WTC11 (cell line): ENCODE data around the gene CSF1R. TPM values are rescaled to one million over a fixed set of nuclear protein-coding genes. Genes with fewer than 3 reads are reported as not detected.

Experiments
- ATAC-seq: fragments of 200-7000 bp; cut with Tn5 transposase; 2 replicates; pipeline ENCODE4 v1.10.0; 2021; ENCODE audit warnings: mild to moderate bottlenecking, moderate library complexity
- CTCF ChIA-PET: fragments of 300-600 bp; sonication (Branson Sonifier 250); formaldehyde crosslinking; loops from one replicate; lab custom pipeline; 2021; ENCODE audit warnings: antibody characterized with exemption; lab: Charles Lee
- POLR2A ChIA-PET: fragments of 350-600 bp; sonication (Branson Sonifier 250); formaldehyde crosslinking; loops from one replicate; lab custom pipeline; 2021; ENCODE audit warnings: antibody characterized with exemption; lab: Charles Lee
- DNase-seq: peaks from one replicate; pipeline ENCODE4 v3.0.0; 2021; ENCODE audit warnings: low spot score
- H3K27ac Mint-ChIP-seq: 2 replicates; pipeline ENCODE4 v1.8.0; 2021; ENCODE audit warnings: mixed read lengths
- H3K27me3 Mint-ChIP-seq: 2 replicates; pipeline ENCODE4 v1.8.0; 2021; ENCODE audit warnings: low read depth, mild to moderate bottlenecking, moderate library complexity, mixed read lengths
- H3K36me3 Mint-ChIP-seq: 2 replicates; pipeline ENCODE4 v1.8.0; 2021; ENCODE audit warnings: mixed read lengths
- H3K4me1 Mint-ChIP-seq: 2 replicates; pipeline ENCODE4 v1.8.0; 2022; ENCODE audit warnings: mixed read lengths
- H3K4me3 Mint-ChIP-seq: 2 replicates; pipeline ENCODE4 v1.8.0; 2021; ENCODE audit warnings: mild to moderate bottlenecking, moderate library complexity, mixed read lengths
- H3K9me3 Mint-ChIP-seq: 2 replicates; pipeline ENCODE4 v1.8.0; 2021; ENCODE audit warnings: mixed read lengths
- CREM ChIP-seq: sonication (generic); formaldehyde crosslinking; IDR thresholded peaks from 2 replicates; pipeline ENCODE4 v1.8.1; 2022; ENCODE audit warnings: mild to moderate bottlenecking, missing genetic modification reagents, moderate library complexity
- FOXJ3 ChIP-seq: sonication (generic); formaldehyde crosslinking; IDR thresholded peaks from 2 replicates; pipeline ENCODE4 v1.9.0; 2021; ENCODE audit warnings: missing genetic modification reagents, mild to moderate bottlenecking, borderline replicate concordance
- FOXP1 ChIP-seq: sonication (generic); formaldehyde crosslinking; IDR thresholded peaks from 2 replicates; pipeline ENCODE4 v1.8.0; 2022; ENCODE audit warnings: missing genetic modification reagents, mild to moderate bottlenecking, moderate library complexity, borderline replicate concordance
- FOXP4 ChIP-seq: sonication (generic); formaldehyde crosslinking; IDR thresholded peaks from 2 replicates; pipeline ENCODE4 v1.8.0; 2022; ENCODE audit warnings: mild to moderate bottlenecking, missing genetic modification reagents
- GABPB1 ChIP-seq: sonication (generic); formaldehyde crosslinking; IDR thresholded peaks from 2 replicates; pipeline ENCODE4 v1.8.1; 2023; ENCODE audit warnings: mild to moderate bottlenecking, missing genetic modification reagents
- JUN ChIP-seq: sonication (generic); formaldehyde crosslinking; IDR thresholded peaks from 2 replicates; pipeline ENCODE4 v1.8.0; 2023; ENCODE audit warnings: mild to moderate bottlenecking, missing genetic modification reagents
- MXD4 ChIP-seq: fragments of 250-450 bp; sonication (Bioruptor Pico); IDR thresholded peaks from 2 replicates; pipeline ENCODE4 v1.8.0; 2021; ENCODE audit warnings: mild to moderate bottlenecking, moderate library complexity, borderline replicate concordance
- NR1H2 ChIP-seq: sonication (generic); formaldehyde crosslinking; IDR thresholded peaks from 2 replicates; pipeline ENCODE4 v1.9.0; 2021; ENCODE audit warnings: mild to moderate bottlenecking, moderate library complexity, missing genetic modification reagents
- RELA ChIP-seq: sonication (generic); formaldehyde crosslinking; IDR thresholded peaks from 2 replicates; pipeline ENCODE4 v1.8.1; 2022; ENCODE audit warnings: missing genetic modification reagents, mild to moderate bottlenecking, borderline replicate concordance
- STAT6 ChIP-seq: sonication (generic); formaldehyde crosslinking; conservative IDR thresholded peaks from 2 replicates; pipeline ENCODE4 v1.8.1; 2023; ENCODE audit warnings: mild to moderate bottlenecking, low read depth, missing genetic modification reagents, moderate library complexity
- TEAD4 ChIP-seq: sonication (generic); formaldehyde crosslinking; IDR thresholded peaks from 2 replicates; pipeline ENCODE4 v1.8.0; 2022; ENCODE audit warnings: mild to moderate bottlenecking, missing genetic modification reagents
- ZBTB43 ChIP-seq: sonication (generic); formaldehyde crosslinking; IDR thresholded peaks from 2 replicates; pipeline ENCODE4 v1.8.1; 2023; ENCODE audit warnings: mild to moderate bottlenecking, missing genetic modification reagents
- ZNF138 ChIP-seq: sonication (generic); formaldehyde crosslinking; conservative IDR thresholded peaks from 2 replicates; pipeline ENCODE4 v1.8.1; 2022; ENCODE audit warnings: mild to moderate bottlenecking, moderate library complexity, missing genetic modification reagents
- ZNF671 ChIP-seq: fragments of 250-450 bp; sonication (Bioruptor Pico); IDR thresholded peaks from 2 replicates; pipeline ENCODE4 v1.8.0; 2021; ENCODE audit warnings: mild to moderate bottlenecking
- total RNA-seq: library from RNA; stranded (reverse); gene quantifications from 3 replicates; pipeline ENCODE4 v1.2.3, GENCODE V29; 2021
- TF ChIP-seq, protein P1 (sequence below): fragments of 250-450 bp; sonication (Bioruptor Pico); IDR thresholded peaks from 2 replicates; pipeline ENCODE4 v2.1.2; 2022; ENCODE audit warnings: mild to moderate bottlenecking, moderate library complexity
- TF ChIP-seq, protein P2 (sequence below): fragments of 250-450 bp; sonication (Bioruptor Pico); IDR thresholded peaks from 2 replicates; pipeline ENCODE4 v1.8.0; 2021; ENCODE audit warnings: mild to moderate bottlenecking
- TF ChIP-seq, protein P3 (sequence below): sonication (generic); formaldehyde crosslinking; IDR thresholded peaks from 2 replicates; pipeline ENCODE4 v1.8.1; 2023; ENCODE audit warnings: mild to moderate bottlenecking, moderate library complexity, missing genetic modification reagents

Gene CSF1R
- total RNA-seq, 1 experiment from 2014 or later, result 0.20 TPM

- Mint-ChIP-seq H3K9me3 (no peaks in the 10 kb centered on the region), H3K4me1 (peaks cover 17% of the 10 kb centered on the region), H3K27me3 (no peaks in the 10 kb centered on the region), H3K4me3 (no peak overlapping the region), H3K36me3 (no peaks in the 10 kb centered on the region), H3K27ac (no peak overlapping the region)
- no peak for TF ChIP-seq FOXP4 (CRISPR knock-in tag)
- no peak for TF ChIP-seq GABPB1 (CRISPR knock-in tag)
- no peak for TF ChIP-seq JUN
- no peak for TF ChIP-seq TEAD4 (CRISPR knock-in tag)
- TF ChIP-seq, protein P1, sequence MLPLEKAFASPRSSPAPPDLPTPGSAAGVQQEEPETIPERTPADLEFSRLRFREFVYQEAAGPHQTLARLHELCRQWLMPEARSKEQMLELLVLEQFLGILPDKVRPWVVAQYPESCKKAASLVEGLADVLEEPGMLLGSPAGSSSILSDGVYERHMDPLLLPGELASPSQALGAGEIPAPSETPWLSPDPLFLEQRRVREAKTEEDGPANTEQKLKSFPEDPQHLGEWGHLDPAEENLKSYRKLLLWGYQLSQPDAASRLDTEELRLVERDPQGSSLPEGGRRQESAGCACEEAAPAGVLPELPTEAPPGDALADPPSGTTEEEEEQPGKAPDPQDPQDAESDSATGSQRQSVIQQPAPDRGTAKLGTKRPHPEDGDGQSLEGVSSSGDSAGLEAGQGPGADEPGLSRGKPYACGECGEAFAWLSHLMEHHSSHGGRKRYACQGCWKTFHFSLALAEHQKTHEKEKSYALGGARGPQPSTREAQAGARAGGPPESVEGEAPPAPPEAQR, result no peak
- no peak for TF ChIP-seq FOXP1 (CRISPR knock-in tag)
- no peak for TF ChIP-seq CREM (CRISPR knock-in tag)
- TF ChIP-seq, protein P2, sequence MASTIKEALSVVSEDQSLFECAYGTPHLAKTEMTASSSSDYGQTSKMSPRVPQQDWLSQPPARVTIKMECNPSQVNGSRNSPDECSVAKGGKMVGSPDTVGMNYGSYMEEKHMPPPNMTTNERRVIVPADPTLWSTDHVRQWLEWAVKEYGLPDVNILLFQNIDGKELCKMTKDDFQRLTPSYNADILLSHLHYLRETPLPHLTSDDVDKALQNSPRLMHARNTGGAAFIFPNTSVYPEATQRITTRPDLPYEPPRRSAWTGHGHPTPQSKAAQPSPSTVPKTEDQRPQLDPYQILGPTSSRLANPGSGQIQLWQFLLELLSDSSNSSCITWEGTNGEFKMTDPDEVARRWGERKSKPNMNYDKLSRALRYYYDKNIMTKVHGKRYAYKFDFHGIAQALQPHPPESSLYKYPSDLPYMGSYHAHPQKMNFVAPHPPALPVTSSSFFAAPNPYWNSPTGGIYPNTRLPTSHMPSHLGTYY, result no peak
- no peak for TF ChIP-seq ZNF671
- TF ChIP-seq ZNF138, result no peak
- ATAC-seq (no peak; the same call in 1 of the 2 replicates), DNase-seq (no peak)
- ChIA-PET POLR2A (no interaction called here), CTCF (interaction anchor here (1.1 to 1.2 kb wide), 3 partner anchors 24 to 45 kb away, joined by 3 read pairs; no protein-coding TSS in a partner anchor)
These were observed 4.0 kb downstream of the CSF1R start for GRCh38 chr5:150082374-150082773.

- Mint-ChIP-seq H3K27ac (no peak overlapping the region), H3K4me1 (peaks cover 17% of the 10 kb centered on the region), H3K4me3 (no peak overlapping the region), H3K9me3 (no peaks in the 10 kb centered on the region), H3K27me3 (no peaks in the 10 kb centered on the region), H3K36me3 (no peaks in the 10 kb centered on the region)
- CTCF ChIA-PET, result interaction anchor here (1.1 to 1.2 kb wide), 3 partner anchors 25 to 45 kb away, joined by 3 read pairs; no protein-coding TSS in a partner anchor
- POLR2A ChIA-PET, result no interaction called here
- DNase-seq, result no peak
- TF ChIP-seq ZNF671 (no peak), STAT6 (no peak), NR1H2 (no peak), MXD4 (CRISPR knock-in tag) (no peak)
- ATAC-seq, result peak; percentile 79
These were observed 4.6 kb downstream of the CSF1R start for GRCh38 chr5:150081541-150082283.

- Mint-ChIP-seq H3K36me3 (no peaks in the 10 kb centered on the region), H3K9me3 (no peaks in the 10 kb centered on the region), H3K27ac (no peak overlapping the region), H3K4me1 (peaks cover 17% of the 10 kb centered on the region), H3K4me3 (no peak overlapping the region), H3K27me3 (no peaks in the 10 kb centered on the region)
- ChIA-PET POLR2A (no interaction called here), CTCF (interaction anchor here (1.2 kb wide), 1 partner anchor 26 kb away, joined by 3 read pairs; no protein-coding TSS in a partner anchor)
- no peak for ATAC-seq
- no peak for DNase-seq
- TF ChIP-seq RELA (CRISPR knock-in tag), result no peak
- TF ChIP-seq FOXP4 (CRISPR knock-in tag), result no peak
- TF ChIP-seq FOXP1 (CRISPR knock-in tag), result no peak
- no peak for TF ChIP-seq FOXJ3 (CRISPR knock-in tag)
- TF ChIP-seq ZBTB43, result no peak
- TF ChIP-seq, protein P3, sequence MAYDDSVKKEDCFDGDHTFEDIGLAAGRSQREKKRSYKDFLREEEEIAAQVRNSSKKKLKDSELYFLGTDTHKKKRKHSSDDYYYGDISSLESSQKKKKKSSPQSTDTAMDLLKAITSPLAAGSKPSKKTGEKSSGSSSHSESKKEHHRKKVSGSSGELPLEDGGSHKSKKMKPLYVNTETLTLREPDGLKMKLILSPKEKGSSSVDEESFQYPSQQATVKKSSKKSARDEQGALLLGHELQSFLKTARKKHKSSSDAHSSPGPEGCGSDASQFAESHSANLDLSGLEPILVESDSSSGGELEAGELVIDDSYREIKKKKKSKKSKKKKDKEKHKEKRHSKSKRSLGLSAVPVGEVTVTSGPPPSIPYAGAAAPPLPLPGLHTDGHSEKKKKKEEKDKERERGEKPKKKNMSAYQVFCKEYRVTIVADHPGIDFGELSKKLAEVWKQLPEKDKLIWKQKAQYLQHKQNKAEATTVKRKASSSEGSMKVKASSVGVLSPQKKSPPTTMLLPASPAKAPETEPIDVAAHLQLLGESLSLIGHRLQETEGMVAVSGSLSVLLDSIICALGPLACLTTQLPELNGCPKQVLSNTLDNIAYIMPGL (CRISPR knock-in tag), result no peak
- TF ChIP-seq CREM (CRISPR knock-in tag), result no peak
These were observed 5.5 kb downstream of the CSF1R start for GRCh38 chr5:150080696-150081435.
